LNCAP (cell line): ENCODE results near the gene SPACA1.

ENCODE experiments used
- TF ChIP-seq, protein P1 (sequence below): fragments of 450-650 bp; IDR thresholded peaks from 2 replicates; pipeline ENCODE4 v1.5.1; 2017; ENCODE audit warnings: mild to moderate bottlenecking

The SPACA1 gene

DNA sequence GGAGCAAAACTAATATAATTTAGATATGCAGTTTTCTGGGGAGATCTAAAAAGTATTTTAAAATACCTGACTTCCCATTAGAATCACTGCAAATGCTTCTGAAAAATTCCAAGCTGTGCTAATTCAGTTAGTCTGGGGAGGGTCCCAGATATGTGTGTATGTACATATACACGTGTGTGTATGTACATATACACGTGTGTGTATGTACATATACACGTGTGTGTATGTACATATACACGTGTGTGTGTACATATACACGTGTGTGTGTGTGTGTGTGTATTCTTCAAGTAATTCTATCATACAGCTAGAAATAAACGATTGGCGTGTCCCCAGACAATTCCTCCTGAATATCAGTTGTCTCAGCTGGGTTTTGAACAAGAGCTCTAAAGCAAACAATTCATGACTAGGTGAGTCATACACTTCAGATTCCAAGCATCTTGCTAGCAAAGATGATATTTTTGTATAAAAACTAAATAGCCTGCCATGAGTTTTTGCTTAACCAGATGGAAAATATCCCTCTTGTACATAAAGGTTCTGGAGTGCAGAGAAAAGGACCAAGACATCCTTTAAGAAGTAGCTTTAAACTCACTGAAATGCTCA lies 58.2 kb downstream of the SPACA1 start:
- TF ChIP-seq, protein P1, sequence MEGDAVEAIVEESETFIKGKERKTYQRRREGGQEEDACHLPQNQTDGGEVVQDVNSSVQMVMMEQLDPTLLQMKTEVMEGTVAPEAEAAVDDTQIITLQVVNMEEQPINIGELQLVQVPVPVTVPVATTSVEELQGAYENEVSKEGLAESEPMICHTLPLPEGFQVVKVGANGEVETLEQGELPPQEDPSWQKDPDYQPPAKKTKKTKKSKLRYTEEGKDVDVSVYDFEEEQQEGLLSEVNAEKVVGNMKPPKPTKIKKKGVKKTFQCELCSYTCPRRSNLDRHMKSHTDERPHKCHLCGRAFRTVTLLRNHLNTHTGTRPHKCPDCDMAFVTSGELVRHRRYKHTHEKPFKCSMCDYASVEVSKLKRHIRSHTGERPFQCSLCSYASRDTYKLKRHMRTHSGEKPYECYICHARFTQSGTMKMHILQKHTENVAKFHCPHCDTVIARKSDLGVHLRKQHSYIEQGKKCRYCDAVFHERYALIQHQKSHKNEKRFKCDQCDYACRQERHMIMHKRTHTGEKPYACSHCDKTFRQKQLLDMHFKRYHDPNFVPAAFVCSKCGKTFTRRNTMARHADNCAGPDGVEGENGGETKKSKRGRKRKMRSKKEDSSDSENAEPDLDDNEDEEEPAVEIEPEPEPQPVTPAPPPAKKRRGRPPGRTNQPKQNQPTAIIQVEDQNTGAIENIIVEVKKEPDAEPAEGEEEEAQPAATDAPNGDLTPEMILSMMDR, result no peak

DNA sequence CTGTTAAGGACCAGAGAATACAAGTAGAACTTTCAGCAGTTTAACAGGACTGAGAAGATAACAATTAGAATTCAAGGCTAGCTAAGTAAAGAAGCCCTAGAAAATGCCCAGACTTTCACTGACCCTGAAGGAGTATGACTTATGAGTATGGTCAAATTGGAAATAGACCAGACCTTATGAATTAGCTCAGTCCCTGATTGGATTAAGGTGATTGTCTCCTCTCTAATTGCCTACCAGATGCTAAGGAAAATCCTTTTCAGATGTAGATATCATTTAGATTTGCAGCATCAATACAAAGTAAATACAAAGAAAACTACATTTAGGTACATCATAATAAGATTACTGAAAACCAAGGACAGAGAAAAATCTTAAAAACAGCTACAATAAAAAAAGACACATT lies 59.6 kb downstream of the SPACA1 start:
- TF ChIP-seq, protein P1, result no peak

DNA sequence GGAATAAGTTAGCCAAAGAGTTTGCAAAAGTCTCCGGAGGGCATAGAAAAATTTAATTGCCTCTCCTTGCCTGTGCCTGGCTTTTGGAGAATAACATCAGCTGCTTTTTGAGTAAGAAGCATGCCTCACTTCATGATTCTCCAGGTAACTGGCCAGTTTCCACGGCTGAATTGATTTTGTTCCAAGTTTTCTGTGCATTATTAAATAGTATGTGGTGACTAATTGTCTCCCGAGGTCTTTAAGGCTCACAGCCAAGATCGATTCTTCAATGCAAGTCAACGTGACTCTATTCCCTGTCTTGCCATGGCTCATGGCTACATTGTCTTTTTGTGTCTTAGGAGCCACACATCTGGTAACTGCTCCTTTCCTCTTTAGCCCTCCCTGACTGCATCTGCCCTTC lies 64.3 kb downstream of the SPACA1 start:
- TF ChIP-seq, protein P1, result no peak

DNA sequence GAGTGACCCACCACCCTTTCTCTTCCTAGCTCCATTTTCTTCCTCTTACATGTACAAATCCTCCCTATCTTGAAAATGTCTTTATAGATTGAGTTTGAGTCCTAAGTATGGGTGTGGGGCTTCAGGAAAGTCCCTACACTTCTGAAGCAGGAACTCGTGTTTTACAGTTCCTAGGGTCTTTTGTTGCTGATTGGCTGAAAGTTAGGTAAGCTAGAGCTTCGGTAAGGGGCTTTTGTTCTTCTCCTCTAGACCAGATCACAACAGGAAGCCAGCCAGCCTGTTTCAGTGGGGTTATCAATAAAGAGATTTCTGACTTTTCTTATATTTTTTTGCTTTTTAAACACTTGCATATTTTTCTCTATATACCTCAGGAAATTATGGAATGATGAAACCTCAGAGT lies 67.2 kb downstream of the SPACA1 start:
- TF ChIP-seq, protein P1, result no peak

DNA sequence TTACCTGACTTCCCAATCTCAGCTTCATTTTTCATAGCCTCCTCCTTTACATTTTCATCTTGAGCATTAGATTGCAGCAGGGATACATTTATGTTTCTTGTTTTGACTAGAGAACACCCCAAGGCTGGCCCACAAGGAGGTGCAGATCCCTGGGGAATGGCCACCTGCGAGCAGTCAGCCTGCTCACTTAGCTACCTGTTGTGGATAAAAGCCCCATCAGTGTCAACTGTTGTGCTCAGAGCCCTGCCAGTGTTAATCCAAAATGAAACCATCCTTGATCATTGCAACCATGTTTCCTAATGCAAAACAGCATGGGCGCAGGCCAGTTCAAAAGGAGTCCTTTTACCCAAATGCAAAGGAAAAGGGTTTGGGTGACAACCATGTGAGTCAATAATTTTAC lies 67.7 kb downstream of the SPACA1 start:
- TF ChIP-seq, protein P1, result no peak

DNA sequence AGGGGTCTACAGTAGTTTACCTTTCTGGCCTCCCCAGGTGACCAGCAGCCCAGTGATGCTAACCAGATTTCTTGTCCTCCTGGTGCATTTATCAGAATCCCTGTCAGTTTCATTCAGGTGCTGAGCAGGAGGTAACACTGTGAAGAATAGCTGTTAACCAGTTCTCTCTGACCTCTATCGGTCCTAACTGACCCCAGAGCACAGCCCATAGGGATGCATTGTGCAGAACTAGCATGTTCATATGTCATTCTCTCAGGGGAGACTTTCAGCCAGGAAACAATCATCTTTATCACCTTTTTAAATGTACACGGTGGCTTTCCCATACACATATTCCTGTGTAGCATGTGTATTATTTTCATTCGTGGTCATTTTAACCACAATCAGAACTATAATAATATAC lies 68.6 kb downstream of the SPACA1 start:
- TF ChIP-seq, protein P1, result no peak
